HepG2 (cell line): ENCODE measurements around the gene FMOD. TPM values are rescaled to one million over a fixed set of nuclear protein-coding genes. Genes with fewer than 3 reads are reported as not detected.

ENCODE experiments used
- GATAD2A ChIP-seq: IDR thresholded peaks from 2 replicates; pipeline ENCODE4 v1.6.1; 2016
- KDM3A ChIP-seq: IDR thresholded peaks from 2 replicates; pipeline ENCODE4 v1.6.1; 2018; ENCODE audit warnings: low read depth, missing compliant biosample characterization
- MEIS2 ChIP-seq: sonication (generic); formaldehyde crosslinking; IDR thresholded peaks from 2 replicates; pipeline ENCODE4 v1.9.0; 2021; ENCODE audit warnings: mild to moderate bottlenecking, missing genetic modification reagents
- MTF2 ChIP-seq: sonication (generic); formaldehyde crosslinking; IDR thresholded peaks from 2 replicates; pipeline ENCODE4 v1.5.0; 2020; ENCODE audit warnings: missing genetic modification reagents, borderline replicate concordance
- MXD4 ChIP-seq: IDR thresholded peaks from 2 replicates; pipeline ENCODE4 v1.6.1; 2016; ENCODE audit warnings: mild to moderate bottlenecking, missing biosample characterization, missing genetic modification reagents
- NCOA2 ChIP-seq: sonication (generic); formaldehyde crosslinking; IDR thresholded peaks from 2 replicates; pipeline ENCODE4 v1.8.0; 2022; ENCODE audit warnings: inconsistent platforms
- NR2F1 ChIP-seq, 2 experiments: fragments of 450-650 bp in 1 of 2; formaldehyde crosslinking in 1 of 2; IDR thresholded peaks; 2 replicates each; pipeline versions ENCODE4 v1.5.0 to v1.6.1; 2016 to 2020; ENCODE audit warnings: mild to moderate bottlenecking in 1 of 2, missing compliant biosample characterization in 1 of 2, missing genetic modification reagents in 1 of 2, moderate library complexity in 1 of 2
- REPIN1 ChIP-seq: sonication (generic); formaldehyde crosslinking; IDR thresholded peaks from 2 replicates; pipeline ENCODE4 v1.8.0; 2022; ENCODE audit warnings: missing genetic modification reagents, low read depth, mild to moderate bottlenecking, borderline replicate concordance
- RXRB ChIP-seq: IDR thresholded peaks from 2 replicates; pipeline ENCODE4 v1.6.1; 2016; ENCODE audit warnings: borderline replicate concordance, missing genetic modification reagents, missing compliant biosample characterization
- SNRNP70 ChIP-seq: fragments of 200-400 bp; formaldehyde crosslinking; IDR thresholded peaks from 2 replicates; pipeline ENCODE4 v1.6.1; 2017; ENCODE audit warnings: mild to moderate bottlenecking, low read depth, low read length, moderate library complexity
- SP5 ChIP-seq: IDR thresholded peaks from 2 replicates; pipeline ENCODE4 v1.6.1; 2016; ENCODE audit warnings: low read depth, borderline replicate concordance
- ZBTB7B ChIP-seq: sonication (generic); formaldehyde crosslinking; IDR thresholded peaks from 2 replicates; pipeline ENCODE4 v1.4.0; 2020; ENCODE audit warnings: missing genetic modification reagents
- ZIK1 ChIP-seq: sonication (generic); formaldehyde crosslinking; IDR thresholded peaks from 2 replicates; pipeline ENCODE4 v1.5.0; 2020; ENCODE audit warnings: mild to moderate bottlenecking, low read depth, missing genetic modification reagents, borderline replicate concordance
- ZNF382 ChIP-seq: sonication (generic); formaldehyde crosslinking; IDR thresholded peaks from 2 replicates; pipeline ENCODE4 v1.5.0; 2020; ENCODE audit warnings: missing genetic modification reagents, mild to moderate bottlenecking, borderline replicate concordance
- ZNF501 ChIP-seq: sonication (generic); formaldehyde crosslinking; IDR thresholded peaks from 2 replicates; pipeline ENCODE4 v1.5.1; 2020; ENCODE audit warnings: mild to moderate bottlenecking, moderate library complexity, missing genetic modification reagents
- ZNF547 ChIP-seq: sonication (generic); formaldehyde crosslinking; IDR thresholded peaks from 2 replicates; pipeline ENCODE4 v1.5.1; 2020; ENCODE audit warnings: mild to moderate bottlenecking, missing genetic modification reagents
- ZNF607 ChIP-seq: sonication (generic); formaldehyde crosslinking; IDR thresholded peaks from 2 replicates; pipeline ENCODE4 v1.5.1; 2020; ENCODE audit warnings: missing genetic modification reagents, mild to moderate bottlenecking, borderline replicate concordance
- polyA plus RNA-seq, 8 experiments: library from polyadenylated mRNA; depleted of rRNA in 3 of 8; stranded (reverse) in 7 of 8; unstranded in 1 of 8; fragments of >200 nt; fragmentation: Illumina TruSeq in 4 of 8; extraction: Trizol in 4 of 8; gene quantifications; 2 replicates each; pipeline versions ENCODE4 v1.2.1 to v1.2.3, GENCODE V29; 2011 to 2016; ENCODE audit warnings: low read depth in 4 of 8, missing spikeins in 1 of 8, mixed read lengths in 1 of 8; ENCODE audit not compliant: insufficient read depth in 1 of 8
- total RNA-seq, 5 experiments: library from RNA; depleted of rRNA; stranded (reverse); fragments of >200 nt; fragmentation: Illumina TruSeq; extraction: Trizol; gene quantifications; 2 replicates each; pipeline ENCODE4 v1.2.3, GENCODE V29; 2016; ENCODE audit warnings: low read depth in 1 of 5
- TF ChIP-seq, protein P1 (sequence below): sonication (generic); formaldehyde crosslinking; IDR thresholded peaks from 2 replicates; pipeline ENCODE4 v1.5.0; 2020; ENCODE audit warnings: mild to moderate bottlenecking, missing genetic modification reagents
- TF ChIP-seq, protein P2 (sequence below): sonication (generic); formaldehyde crosslinking; IDR thresholded peaks from 2 replicates; pipeline ENCODE4 v1.4.0; 2020; ENCODE audit warnings: mild to moderate bottlenecking, missing genetic modification reagents
- TF ChIP-seq, protein P3 (sequence below): sonication (generic); formaldehyde crosslinking; IDR thresholded peaks from 2 replicates; pipeline ENCODE4 v1.5.0; 2020; ENCODE audit warnings: mild to moderate bottlenecking, missing genetic modification reagents, borderline replicate concordance
- TF ChIP-seq, protein P4 (sequence below): sonication (generic); formaldehyde crosslinking; IDR thresholded peaks from 2 replicates; pipeline ENCODE4 v1.4.0; 2020; ENCODE audit warnings: mild to moderate bottlenecking, missing genetic modification reagents
- TF ChIP-seq, protein P5 (sequence below): sonication (generic); formaldehyde crosslinking; IDR thresholded peaks from 2 replicates; pipeline ENCODE4 v1.4.0; 2020; ENCODE audit warnings: mild to moderate bottlenecking, missing genetic modification reagents

Gene FMOD
- total and polyA plus RNA-seq, 2 of the 13 experiments (the other 11 are each of a cell fraction or from before 2014, with no cell fraction given): 0.08 TPM; not detected in 1

DNA sequence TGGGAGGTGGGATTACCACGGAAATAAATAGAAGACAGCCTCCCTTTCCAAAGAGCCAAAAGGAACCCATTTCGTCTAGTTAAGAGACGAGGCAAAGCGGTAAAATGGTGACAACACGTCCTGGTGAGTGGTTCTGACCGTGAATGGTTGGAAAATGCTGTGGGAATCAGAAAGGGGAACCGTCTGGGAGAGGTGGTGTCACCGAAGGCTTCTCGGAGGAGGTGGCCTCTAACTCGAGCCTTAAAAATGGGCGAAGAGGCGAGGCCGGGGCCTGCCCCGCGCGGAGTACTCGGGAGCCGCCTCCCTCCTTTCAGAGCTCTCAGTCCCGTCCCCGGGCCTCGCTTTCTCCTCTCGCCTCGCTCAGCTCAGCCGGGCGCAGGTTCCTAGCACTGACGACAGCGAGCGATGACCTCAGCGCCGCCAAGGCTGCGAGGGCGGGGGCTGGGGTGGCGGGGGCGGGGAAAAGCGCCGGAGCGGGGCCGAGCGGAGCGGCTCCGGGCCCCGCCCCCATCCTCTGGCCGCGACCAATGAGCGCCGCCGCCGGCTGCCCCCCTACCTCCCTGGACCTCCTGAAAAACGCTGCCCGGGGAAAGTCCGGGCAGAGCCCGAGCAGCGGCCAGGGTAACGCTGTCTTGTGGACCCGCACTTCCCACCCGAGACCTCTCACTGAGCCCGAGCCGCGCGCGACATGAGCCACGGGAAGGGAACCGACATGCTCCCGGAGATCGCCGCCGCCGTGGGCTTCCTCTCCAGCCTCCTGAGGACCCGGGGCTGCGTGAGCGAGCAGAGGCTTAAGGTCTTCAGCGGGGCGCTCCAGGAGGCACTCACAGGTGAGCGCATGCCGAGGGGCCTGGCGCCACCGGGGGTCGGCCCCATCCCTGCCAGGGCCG, 45.8 kb downstream of the FMOD start, which contains the start of gene BTG2 (continued):
- TF ChIP-seq, protein P1, sequence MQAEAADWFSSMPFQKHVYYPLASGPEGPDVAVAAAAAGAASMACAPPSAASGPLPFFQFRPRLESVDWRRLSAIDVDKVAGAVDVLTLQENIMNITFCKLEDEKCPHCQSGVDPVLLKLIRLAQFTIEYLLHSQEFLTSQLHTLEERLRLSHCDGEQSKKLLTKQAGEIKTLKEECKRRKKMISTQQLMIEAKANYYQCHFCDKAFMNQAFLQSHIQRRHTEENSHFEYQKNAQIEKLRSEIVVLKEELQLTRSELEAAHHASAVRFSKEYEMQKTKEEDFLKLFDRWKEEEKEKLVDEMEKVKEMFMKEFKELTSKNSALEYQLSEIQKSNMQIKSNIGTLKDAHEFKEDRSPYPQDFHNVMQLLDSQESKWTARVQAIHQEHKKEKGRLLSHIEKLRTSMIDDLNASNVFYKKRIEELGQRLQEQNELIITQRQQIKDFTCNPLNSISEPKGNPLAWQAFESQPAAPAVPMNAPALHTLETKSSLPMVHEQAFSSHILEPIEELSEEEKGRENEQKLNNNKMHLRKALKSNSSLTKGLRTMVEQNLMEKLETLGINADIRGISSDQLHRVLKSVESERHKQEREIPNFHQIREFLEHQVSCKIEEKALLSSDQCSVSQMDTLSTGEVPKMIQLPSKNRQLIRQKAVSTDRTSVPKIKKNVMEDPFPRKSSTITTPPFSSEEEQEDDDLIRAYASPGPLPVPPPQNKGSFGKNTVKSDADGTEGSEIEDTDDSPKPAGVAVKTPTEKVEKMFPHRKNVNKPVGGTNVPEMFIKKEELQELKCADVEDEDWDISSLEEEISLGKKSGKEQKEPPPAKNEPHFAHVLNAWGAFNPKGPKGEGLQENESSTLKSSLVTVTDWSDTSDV (CRISPR knock-in tag): no peak
- TF ChIP-seq ZNF547: 0 out of 2 replicates have a peak, but pooled peaks have one; percentile 38
- TF ChIP-seq, protein P2, sequence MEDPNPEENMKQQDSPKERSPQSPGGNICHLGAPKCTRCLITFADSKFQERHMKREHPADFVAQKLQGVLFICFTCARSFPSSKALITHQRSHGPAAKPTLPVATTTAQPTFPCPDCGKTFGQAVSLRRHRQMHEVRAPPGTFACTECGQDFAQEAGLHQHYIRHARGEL (CRISPR knock-in tag): no peak
- TF ChIP-seq, protein P3, sequence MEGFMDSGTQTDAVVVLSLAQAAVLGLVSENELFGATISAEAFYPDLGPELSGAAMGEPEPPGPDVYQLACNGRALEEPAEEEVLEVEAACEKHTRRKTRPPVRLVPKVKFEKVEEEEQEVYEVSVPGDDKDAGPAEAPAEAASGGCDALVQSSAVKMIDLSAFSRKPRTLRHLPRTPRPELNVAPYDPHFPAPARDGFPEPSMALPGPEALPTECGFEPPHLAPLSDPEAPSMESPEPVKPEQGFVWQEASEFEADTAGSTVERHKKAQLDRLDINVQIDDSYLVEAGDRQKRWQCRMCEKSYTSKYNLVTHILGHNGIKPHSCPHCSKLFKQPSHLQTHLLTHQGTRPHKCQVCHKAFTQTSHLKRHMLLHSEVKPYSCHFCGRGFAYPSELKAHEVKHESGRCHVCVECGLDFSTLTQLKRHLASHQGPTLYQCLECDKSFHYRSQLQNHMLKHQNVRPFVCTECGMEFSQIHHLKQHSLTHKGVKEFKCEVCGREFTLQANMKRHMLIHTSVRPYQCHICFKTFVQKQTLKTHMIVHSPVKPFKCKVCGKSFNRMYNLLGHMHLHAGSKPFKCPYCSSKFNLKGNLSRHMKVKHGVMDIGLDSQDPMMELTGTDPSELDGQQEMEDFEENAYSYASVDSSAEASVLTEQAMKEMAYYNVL: no peak
- TF ChIP-seq ZNF382: no peak
- TF ChIP-seq NCOA2 (CRISPR knock-in tag): peak; percentile 24; the same call in 1 of the 2 replicates
- peak; percentile 59; the same call in 1 of the 2 replicates for TF ChIP-seq REPIN1 (CRISPR knock-in tag)
- TF ChIP-seq GATAD2A (CRISPR knock-in tag): peak; percentile 12; the same call in 1 of the 2 replicates
- TF ChIP-seq ZNF501 (CRISPR knock-in tag): peak; percentile 70
- TF ChIP-seq ZNF607: peak; percentile 85
- TF ChIP-seq, protein P4, sequence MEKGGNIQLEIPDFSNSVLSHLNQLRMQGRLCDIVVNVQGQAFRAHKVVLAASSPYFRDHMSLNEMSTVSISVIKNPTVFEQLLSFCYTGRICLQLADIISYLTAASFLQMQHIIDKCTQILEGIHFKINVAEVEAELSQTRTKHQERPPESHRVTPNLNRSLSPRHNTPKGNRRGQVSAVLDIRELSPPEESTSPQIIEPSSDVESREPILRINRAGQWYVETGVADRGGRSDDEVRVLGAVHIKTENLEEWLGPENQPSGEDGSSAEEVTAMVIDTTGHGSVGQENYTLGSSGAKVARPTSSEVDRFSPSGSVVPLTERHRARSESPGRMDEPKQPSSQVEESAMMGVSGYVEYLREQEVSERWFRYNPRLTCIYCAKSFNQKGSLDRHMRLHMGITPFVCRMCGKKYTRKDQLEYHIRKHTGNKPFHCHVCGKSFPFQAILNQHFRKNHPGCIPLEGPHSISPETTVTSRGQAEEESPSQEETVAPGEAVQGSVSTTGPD: no peak
- TF ChIP-seq MXD4: peak; percentile 68; the same call in 1 of the 2 replicates
- no peak for TF ChIP-seq SNRNP70
- TF ChIP-seq SP5: no peak
- peak; percentile 65; the same call in 1 of the 2 replicates for TF ChIP-seq MTF2
- 0 out of 2 replicates have a peak, but pooled peaks have one; percentile 48 for TF ChIP-seq ZIK1 (CRISPR knock-in tag)
- TF ChIP-seq MEIS2 (CRISPR knock-in tag): no peak
- TF ChIP-seq RXRB (CRISPR knock-in tag): peak; percentile 31; the same call in 1 of the 2 replicates
- TF ChIP-seq NR2F1 (CRISPR knock-in tag; IDR thresholded peaks at IDR 0.05): no peak
- no peak; the same call in 1 of the 2 replicates for TF ChIP-seq ZBTB7B (CRISPR knock-in tag)
- TF ChIP-seq KDM3A: 0 out of 2 replicates have a peak, but pooled peaks have one; percentile 49
- TF ChIP-seq, protein P5, sequence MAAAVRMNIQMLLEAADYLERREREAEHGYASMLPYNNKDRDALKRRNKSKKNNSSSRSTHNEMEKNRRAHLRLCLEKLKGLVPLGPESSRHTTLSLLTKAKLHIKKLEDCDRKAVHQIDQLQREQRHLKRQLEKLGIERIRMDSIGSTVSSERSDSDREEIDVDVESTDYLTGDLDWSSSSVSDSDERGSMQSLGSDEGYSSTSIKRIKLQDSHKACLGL (CRISPR knock-in tag): peak; percentile 47; the same call in 1 of the 2 replicates
